H1 (cell line): ENCODE data around the gene RNF5.

Source experiments
- BCL11A ChIP-seq, 2 experiments: IDR thresholded peaks; one replicate each; pipeline ENCODE4 v1.6.1; 2011; ENCODE audit warnings: low read depth in 2 of 2, low read length in 2 of 2, mild to moderate bottlenecking in 2 of 2
- EP300 ChIP-seq, 2 experiments: IDR thresholded peaks; 1 replicate in 1 of 2; 2 replicates in 1 of 2; pipeline ENCODE4 v1.6.1; 2011 to 2012; ENCODE audit warnings: low read depth in 2 of 2, low read length in 2 of 2, mild to moderate bottlenecking in 2 of 2, borderline replicate concordance in 1 of 2, inconsistent platforms in 1 of 2, moderate library complexity in 1 of 2
- EZH2 ChIP-seq: fragments of 200-600 bp; sonication (generic); IDR thresholded peaks from 2 replicates; pipeline ENCODE4 v1.7.1; 2012; ENCODE audit warnings: low read depth, mild to moderate bottlenecking, moderate library complexity, low read length, inconsistent platforms; ENCODE audit not compliant: severe bottlenecking
- KDM1A ChIP-seq: fragments of 200-600, 300-600 bp; sonication (generic); IDR thresholded peaks from 2 replicates; pipeline ENCODE4 v1.7.1; 2016; ENCODE audit warnings: mild to moderate bottlenecking, low read length, borderline replicate concordance
- KDM4A ChIP-seq: IDR thresholded peaks from one replicate; pipeline ENCODE4 v1.7.1; 2012; ENCODE audit warnings: low read depth, mild to moderate bottlenecking, moderate library complexity, low read length, inconsistent platforms; ENCODE audit not compliant: severe bottlenecking
- POLR2AphosphoS5 ChIP-seq: IDR thresholded peaks from 2 replicates; pipeline ENCODE4 v1.6.1; 2011; ENCODE audit warnings: low read depth, low read length
- SIN3A ChIP-seq, 2 experiments: IDR thresholded peaks in 1 of 2; conservative IDR thresholded peaks in 1 of 2; 2 replicates each; pipeline ENCODE4 v1.6.1; 2011 to 2012; ENCODE audit warnings: low read length in 2 of 2, improper control_type of control experiment in 1 of 2, low read depth in 1 of 2, mild to moderate bottlenecking in 1 of 2
- SP1 ChIP-seq: IDR thresholded peaks from 2 replicates; pipeline ENCODE4 v1.6.1; 2011; ENCODE audit warnings: low read depth, low read length
- SP4 ChIP-seq: IDR thresholded peaks from 2 replicates; pipeline ENCODE4 v1.6.1; 2012; ENCODE audit warnings: low read length, inconsistent platforms
- TF ChIP-seq, protein P1 (sequence below), 3 experiments: IDR thresholded peaks; 1 replicate in 2 of 3; 2 replicates in 1 of 3; pipeline versions ENCODE4 v1.5.1 to v1.6.1; 2011; ENCODE audit warnings: low read length in 3 of 3, mild to moderate bottlenecking in 3 of 3, inconsistent platforms in 2 of 3, low read depth in 1 of 3, moderate library complexity in 1 of 3; ENCODE audit not compliant: insufficient read depth in 1 of 3; ENCODE audit errors: control extremely low read depth in 1 of 3

DNA sequence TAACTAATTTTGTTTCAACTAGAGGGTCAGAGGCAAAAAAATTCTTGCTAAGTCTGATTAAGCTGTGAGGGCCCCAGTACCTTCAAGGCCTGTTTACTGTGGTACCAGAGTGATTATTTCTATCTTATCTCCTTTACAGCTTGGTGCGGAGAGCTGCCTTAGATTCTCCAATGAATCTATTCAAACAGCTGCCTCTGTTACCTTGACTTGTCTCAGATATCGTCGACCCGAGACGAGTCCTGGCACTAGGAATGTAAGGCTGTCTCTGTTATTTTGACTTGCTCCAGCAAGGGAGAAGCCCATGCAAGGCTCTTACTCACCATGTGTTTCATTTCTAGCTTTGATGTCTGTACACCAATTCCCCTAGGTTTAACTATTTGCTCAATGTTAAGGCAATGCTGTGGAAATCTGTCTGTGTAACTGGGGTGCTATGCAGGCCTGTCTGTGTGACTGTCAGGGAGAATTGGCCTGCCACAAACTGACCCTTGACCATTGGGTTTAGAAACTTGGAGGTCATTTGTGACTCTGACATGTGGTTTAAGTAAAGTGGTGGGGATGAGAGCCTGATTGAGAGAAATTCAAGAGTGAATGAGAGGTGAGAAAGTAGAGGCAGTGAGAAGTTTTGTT is 37.7 kb upstream of the RNF5 start:
- TF ChIP-seq EZH2 (no peak), EP300 (IDR thresholded peaks at IDR 0.05; ENCODE audit: borderline replicate concordance in 1 of 2, low read depth in 2 of 2, low read length in 2 of 2) (no peak), KDM1A (no peak), SIN3A (conservative IDR thresholded peaks at IDR 0.05 in 1 of 2, IDR thresholded peaks at IDR 0.05 in 1 of 2; ENCODE audit: low read depth in 1 of 2, low read length in 2 of 2) (no peak), BCL11A (IDR thresholded peaks at IDR 0.05; ENCODE audit: low read depth in 2 of 2, low read length in 2 of 2) (no peak), SP1 (no peak), SP4 (no peak), POLR2AphosphoS5 (no peak), KDM4A (no peak)
- TF ChIP-seq, protein P1, sequence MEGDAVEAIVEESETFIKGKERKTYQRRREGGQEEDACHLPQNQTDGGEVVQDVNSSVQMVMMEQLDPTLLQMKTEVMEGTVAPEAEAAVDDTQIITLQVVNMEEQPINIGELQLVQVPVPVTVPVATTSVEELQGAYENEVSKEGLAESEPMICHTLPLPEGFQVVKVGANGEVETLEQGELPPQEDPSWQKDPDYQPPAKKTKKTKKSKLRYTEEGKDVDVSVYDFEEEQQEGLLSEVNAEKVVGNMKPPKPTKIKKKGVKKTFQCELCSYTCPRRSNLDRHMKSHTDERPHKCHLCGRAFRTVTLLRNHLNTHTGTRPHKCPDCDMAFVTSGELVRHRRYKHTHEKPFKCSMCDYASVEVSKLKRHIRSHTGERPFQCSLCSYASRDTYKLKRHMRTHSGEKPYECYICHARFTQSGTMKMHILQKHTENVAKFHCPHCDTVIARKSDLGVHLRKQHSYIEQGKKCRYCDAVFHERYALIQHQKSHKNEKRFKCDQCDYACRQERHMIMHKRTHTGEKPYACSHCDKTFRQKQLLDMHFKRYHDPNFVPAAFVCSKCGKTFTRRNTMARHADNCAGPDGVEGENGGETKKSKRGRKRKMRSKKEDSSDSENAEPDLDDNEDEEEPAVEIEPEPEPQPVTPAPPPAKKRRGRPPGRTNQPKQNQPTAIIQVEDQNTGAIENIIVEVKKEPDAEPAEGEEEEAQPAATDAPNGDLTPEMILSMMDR (IDR thresholded peaks at IDR 0.05; ENCODE audit: control extremely low read depth in 1 of 3, insufficient read depth in 1 of 3, low read depth in 1 of 3, low read length in 3 of 3), result no peak
